ENCODE data around the gene AJUBA. TPM values are rescaled to one million over a fixed set of nuclear protein-coding genes. Genes with fewer than 3 reads are reported as not detected.

AJUBA gene
- total RNA-seq, 1 donor from 2014 or later: 7.2 TPM

- intact Hi-C loops (cut with micrococcal nuclease): no loop called here
- Histone ChIP-seq H3K4me3 (no peak overlapping the region), H3K27ac (replicated peaks) (no peak overlapping the region), H3K27me3 (ENCODE audit: low read depth) (no peaks in the 10 kb centered on the region), H3K4me1 (peaks cover 35% of the 10 kb centered on the region), H3K36me3 (peaks cover 62% of the 10 kb centered on the region), H3K9me3 (replicated peaks) (no peaks in the 10 kb centered on the region)
- no peak for DNase-seq
- TF ChIP-seq CTCF (IDR thresholded peaks at IDR 0.05; ENCODE audit: borderline replicate concordance): no peak
Observed at GRCh38 chr14:22923746-22924145, 58.6 kb downstream of the AJUBA start.

- Histone ChIP-seq H3K36me3 (peaks cover 61% of the 10 kb centered on the region), H3K4me3 (no peak overlapping the region), H3K4me1 (peaks cover 30% of the 10 kb centered on the region), H3K27ac (replicated peaks) (no peak overlapping the region), H3K9me3 (replicated peaks) (no peaks in the 10 kb centered on the region), H3K27me3 (ENCODE audit: low read depth) (no peaks in the 10 kb centered on the region)
- no peak for TF ChIP-seq CTCF (IDR thresholded peaks at IDR 0.05; ENCODE audit: borderline replicate concordance)
- no peak for DNase-seq
- intact Hi-C loops (cut with micrococcal nuclease): no loop called here
Observed at GRCh38 chr14:22922294-22922693, 60.1 kb downstream of the AJUBA start.

Other genes starting within 250 kb of the AJUBA start
- gene OXA1L, start 215.9 kb downstream of the AJUBA start, total RNA-seq: 182 TPM
- gene SLC7A7, start 167.1 kb downstream of the AJUBA start, total RNA-seq: 4.6 TPM
- gene MRPL52, start 152.7 kb downstream of the AJUBA start, total RNA-seq: 110 TPM
- gene MMP14, start 146.0 kb downstream of the AJUBA start, total RNA-seq: 22.1 TPM
- gene LRP10, start 110.8 kb downstream of the AJUBA start, total RNA-seq: 48.3 TPM
- gene REM2, start 99.3 kb downstream of the AJUBA start, total RNA-seq: not detected
- gene RBM23, start 63.4 kb downstream of the AJUBA start, total RNA-seq: 42.1 TPM
- 59.0 TPM for gene PRMT5, start 53.2 kb downstream of the AJUBA start, total RNA-seq
- 17.9 TPM for gene HAUS4, start 25.5 kb downstream of the AJUBA start, total RNA-seq
- 4.9 TPM for gene C14orf93, start 27.6 kb upstream of the AJUBA start, total RNA-seq
- 118 TPM for gene PSMB5, start 52.3 kb upstream of the AJUBA start, total RNA-seq
- not detected for gene PSMB11, start 59.7 kb upstream of the AJUBA start, total RNA-seq
- gene CDH24, start 75.0 kb upstream of the AJUBA start, total RNA-seq: 2.1 TPM
- 64.6 TPM for gene ACIN1, start 112.6 kb upstream of the AJUBA start, total RNA-seq
- gene C14orf119, start 113.0 kb upstream of the AJUBA start, total RNA-seq: 25.2 TPM
- gene CIROP, start 122.4 kb upstream of the AJUBA start, total RNA-seq: not detected
- not detected for gene CEBPE, start 136.7 kb upstream of the AJUBA start, total RNA-seq
- 10.6 TPM for gene SLC7A8, start 201.1 kb upstream of the AJUBA start, total RNA-seq

All from left ventricle myocardium inferior (tissue), 1 donor.